ENCODE measurements around the gene ADAM29.

The ADAM29 gene

GRCh38 chr4:174910271-174910670, 7.9 kb upstream of the ADAM29 start:
- Histone ChIP-seq H3K27ac (ENCODE audit: low read length) (no peak overlapping the region), H3K9ac (ENCODE audit: low read length) (no peak overlapping the region), H3K4me1 (ENCODE audit: low read length) (no peaks in the 10 kb centered on the region), H3F3A (ENCODE audit: insufficient read depth, low read length) (no peaks in the 10 kb centered on the region), H3K9me2 (replicated peaks; ENCODE audit: insufficient read depth, low read length) (no peaks in the 10 kb centered on the region), H3K4me3 (ENCODE audit: low read length) (no peak overlapping the region), H3K36me3 (replicated peaks; ENCODE audit: insufficient read depth, low read length) (no peaks in the 10 kb centered on the region), H3K4me2 (ENCODE audit: low read depth, low read length) (no peak overlapping the region), H4K20me1 (ENCODE audit: insufficient read depth, low read length) (no peaks in the 10 kb centered on the region), H3K79me2 (ENCODE audit: low read length) (no peaks in the 10 kb centered on the region), H2AFZ (ENCODE audit: low read length) (no peak overlapping the region), H3K9me3 (replicated peaks; ENCODE audit: insufficient read depth, low read length) (no peaks in the 10 kb centered on the region; the same call in 1 of the 2 replicates), H3K27me3 (replicated peaks; ENCODE audit: insufficient read depth, low read length) (no peaks in the 10 kb centered on the region)
- TF ChIP-seq CTCF (IDR thresholded peaks at IDR 0.05; ENCODE audit: low read length), result no peak
- no peak for TF ChIP-seq EZH2phosphoT487 (IDR thresholded peaks at IDR 0.05; ENCODE audit: low read length)
- TF ChIP-seq EZH2 (optimal IDR thresholded peaks at IDR 0.05; ENCODE audit: low read depth, low read length), result no peak
- DNase-seq, result no peak

GRCh38 chr4:174912919-174913543, 5.1 kb upstream of the ADAM29 start:
- TF ChIP-seq EZH2 (optimal IDR thresholded peaks at IDR 0.05; ENCODE audit: low read depth, low read length), result no peak
- no peak for TF ChIP-seq EZH2phosphoT487 (IDR thresholded peaks at IDR 0.05; ENCODE audit: low read length)
- no peak for TF ChIP-seq CTCF (IDR thresholded peaks at IDR 0.05; ENCODE audit: low read length)
- no peak for DNase-seq
- no peaks in the 10 kb centered on the region; the same call in 1 of the 2 replicates for H3K9me3 ChIP-seq (replicated peaks; ENCODE audit: insufficient read depth, low read length)
- no peak overlapping the region for H3K9ac ChIP-seq (ENCODE audit: low read length)
- H3F3A ChIP-seq (ENCODE audit: insufficient read depth, low read length), result no peaks in the 10 kb centered on the region
- H3K79me2 ChIP-seq (ENCODE audit: low read length), result no peaks in the 10 kb centered on the region
- H3K27me3 ChIP-seq (replicated peaks; ENCODE audit: insufficient read depth, low read length), result no peaks in the 10 kb centered on the region
- no peaks in the 10 kb centered on the region for H4K20me1 ChIP-seq (ENCODE audit: insufficient read depth, low read length)
- no peaks in the 10 kb centered on the region for H3K9me2 ChIP-seq (replicated peaks; ENCODE audit: insufficient read depth, low read length)
- H3K4me1 ChIP-seq (ENCODE audit: low read length), result no peaks in the 10 kb centered on the region
- no peak overlapping the region for H3K4me2 ChIP-seq (ENCODE audit: low read depth, low read length)
- H3K27ac ChIP-seq (ENCODE audit: low read length), result no peak overlapping the region
- no peak overlapping the region for H2AFZ ChIP-seq (ENCODE audit: low read length)
- H3K4me3 ChIP-seq (ENCODE audit: low read length), result no peak overlapping the region
- no peaks in the 10 kb centered on the region for H3K36me3 ChIP-seq (replicated peaks; ENCODE audit: insufficient read depth, low read length)

- H3K4me1 ChIP-seq (ENCODE audit: low read length), result no peaks in the 10 kb centered on the region
- TF ChIP-seq EZH2phosphoT487 (IDR thresholded peaks at IDR 0.05; ENCODE audit: low read length) (no peak), CTCF (IDR thresholded peaks at IDR 0.05; ENCODE audit: low read length) (no peak), EZH2 (optimal IDR thresholded peaks at IDR 0.05; ENCODE audit: low read depth, low read length) (no peak)
- H2AFZ ChIP-seq (ENCODE audit: low read length), result no peak overlapping the region
- H3K4me2 ChIP-seq (ENCODE audit: low read depth, low read length), result no peak overlapping the region
- H3K9ac ChIP-seq (ENCODE audit: low read length), result no peak overlapping the region
- no peak for DNase-seq
- H3K9me2 ChIP-seq (replicated peaks; ENCODE audit: insufficient read depth, low read length), result no peaks in the 10 kb centered on the region
- no peaks in the 10 kb centered on the region for H4K20me1 ChIP-seq (ENCODE audit: insufficient read depth, low read length)
- no peaks in the 10 kb centered on the region for H3F3A ChIP-seq (ENCODE audit: insufficient read depth, low read length)
- H3K79me2 ChIP-seq (ENCODE audit: low read length), result no peaks in the 10 kb centered on the region
- no peak overlapping the region for H3K27ac ChIP-seq (ENCODE audit: low read length)
- no peaks in the 10 kb centered on the region for H3K36me3 ChIP-seq (replicated peaks; ENCODE audit: insufficient read depth, low read length)
- H3K9me3 ChIP-seq (replicated peaks; ENCODE audit: insufficient read depth, low read length), result no peaks in the 10 kb centered on the region
- H3K4me3 ChIP-seq (ENCODE audit: low read length), result no peak overlapping the region
- H3K27me3 ChIP-seq (replicated peaks; ENCODE audit: insufficient read depth, low read length), result no peaks in the 10 kb centered on the region
These were observed 1.8 kb downstream of the ADAM29 start for GRCh38 chr4:174919886-174920423.

All from MM.1S (cell line).